Right lobe of liver (tissue), 6 donors: Measurements from ENCODE around the gene STK32B. TPM values are rescaled to one million over a fixed set of nuclear protein-coding genes. Genes with fewer than 3 reads are reported as not detected.

Source experiments
- ATAC-seq, 4 donors: fragments of 200-7000 bp; cut with Tn5 transposase; one replicate each; pipeline ENCODE4 v1.9.1; 2020; ENCODE audit warnings: mild to moderate bottlenecking in 4 of 4, moderate library complexity in 4 of 4
- DNase-seq, 3 donors: peaks; one replicate each; pipeline ENCODE4 v3.0.0-alpha.2; 2020
- H3K27ac ChIP-seq, 3 donors: fragments of 200-600 bp; one replicate each; pipeline ENCODE4 v1.8.0; 2022
- H3K27me3 ChIP-seq, 2 donors: fragments of 200-600 bp; one replicate each; pipeline ENCODE4 v1.8.0; 2022
- H3K36me3 ChIP-seq, 4 donors: fragments of 200-600 bp; sonication (generic) in 1 of 4; one replicate each; pipeline versions ENCODE4 v1.5.1 to v1.8.0; 2017 to 2022; ENCODE audit warnings: control low read depth in 1 of 4
- H3K4me1 ChIP-seq, 4 donors: fragments of 200-600 bp; sonication (generic) in 1 of 4; one replicate each; pipeline versions ENCODE4 v1.5.1 to v1.8.0; 2017 to 2022; ENCODE audit warnings: control low read depth in 1 of 4
- H3K4me3 ChIP-seq, 3 donors: fragments of 200-600 bp; one replicate each; pipeline ENCODE4 v1.8.0; 2022
- H3K9me3 ChIP-seq, 4 donors: fragments of 200-600 bp; sonication (generic) in 1 of 4; one replicate each; pipeline versions ENCODE4 v1.5.1 to v1.8.0; 2017 to 2022; ENCODE audit warnings: control low read depth in 1 of 4
- CTCF ChIP-seq, 4 donors: fragments of 200-600 bp in 3 of 4; fragments of 450-650 bp in 1 of 4; IDR thresholded peaks; one replicate each; pipeline versions ENCODE4 v1.5.1 to v1.8.0; 2016 to 2022; ENCODE audit warnings: antibody characterized with exemption in 4 of 4, mild to moderate bottlenecking in 2 of 4
- POLR2A ChIP-seq: fragments of 450-650 bp; IDR thresholded peaks from one replicate; pipeline ENCODE4 v1.6.1; 2017; ENCODE audit warnings: antibody characterized with exemption, mild to moderate bottlenecking
- WGBS: methylation state at CpG from one replicate; pipeline ENCODE4 v1.1.6; 2018; ENCODE audit warnings: low coverage, low lambda C conversion rate; ENCODE audit not compliant: insufficient coverage; ENCODE audit errors: missing lambda C conversion rate; 5-methylcytosine and 5-hydroxymethylcytosine counted together
- intact Hi-C, 2 donors: fragments of 100-400 bp; cut with DNase I; formaldehyde crosslinking; loops; one replicate each; pipeline versions ENCODE4 v1.11.2 to v1.14.1; 2022
- total RNA-seq, 6 experiments: library from RNA; depleted of rRNA in 2 of 6; stranded (reverse); fragments of >200 nt in 2 of 6; fragmentation: NEBNext Ultra II Directional in 3 of 6; extraction: Animal tissue kit (Norgen Biotek cat#: 25700) in 3 of 6; gene quantifications; one replicate each; pipeline versions ENCODE4 v1.1.0 to v1.2.4, GENCODE V29; 2016 to 2023
- donor health status: DM: no; HTN: yes; CAD: no.
- donor health status: DM: no; HTN: no; CAD: no.
- donor health status: DM: no; HTN: no; CAD: no.
- donor health status: DM: no; HTN: yes; CAD: no.
- donor health status: DM: no; HTN: yes; CAD: no.

The STK32B gene
- total RNA-seq, 6 experiments from 2014 or later, result 0.05 to 0.07 TPM; not detected in 4

GRCh38 chr4:5463936-5464650 lies 412.8 kb downstream of the STK32B start:
- Histone ChIP-seq H3K4me3 (no peak overlapping the region), H3K9me3 (no peaks in the 10 kb centered on the region), H3K36me3 (no peaks in the 10 kb centered on the region), H3K27ac (no peak overlapping the region), H3K27me3 (no peaks in the 10 kb centered on the region), H3K4me1 (no peaks in the 10 kb centered on the region)
- no peak for ATAC-seq
- 70% methylated on average over 6 of the region's 15 CpGs for WGBS
- intact Hi-C loops, result no loop called here
- no peak for DNase-seq
- TF ChIP-seq CTCF (IDR thresholded peaks at IDR 0.05) (no peak), POLR2A (no peak)

GRCh38 chr4:5465529-5465928 lies 414.2 kb downstream of the STK32B start:
- Histone ChIP-seq H3K27ac (no peak overlapping the region), H3K27me3 (no peaks in the 10 kb centered on the region), H3K9me3 (no peaks in the 10 kb centered on the region), H3K36me3 (no peaks in the 10 kb centered on the region), H3K4me3 (no peak overlapping the region), H3K4me1 (no peaks in the 10 kb centered on the region)
- no peak for TF ChIP-seq POLR2A
- no peak for TF ChIP-seq CTCF (IDR thresholded peaks at IDR 0.05)
- no peak for ATAC-seq
- intact Hi-C loops, result no loop called here
- 74% methylated on average over 4 of the region's 4 CpGs for WGBS
- DNase-seq, result no peak

- Histone ChIP-seq H3K9me3 (no peaks in the 10 kb centered on the region), H3K36me3 (no peaks in the 10 kb centered on the region), H3K27me3 (no peaks in the 10 kb centered on the region), H3K4me3 (no peak overlapping the region), H3K27ac (no peak overlapping the region), H3K4me1 (no peaks in the 10 kb centered on the region)
- ATAC-seq (no peak), DNase-seq (no peak)
- intact Hi-C loops, result no loop called here
- WGBS, result 58% methylated on average over 6 of the region's 9 CpGs
- TF ChIP-seq CTCF (IDR thresholded peaks at IDR 0.05), result no peak
- TF ChIP-seq POLR2A, result no peak
Measured at GRCh38 chr4:5465956-5466355, 414.7 kb downstream of the STK32B start.

- intact Hi-C loops, result no loop called here
- ATAC-seq, result no peak
- Histone ChIP-seq H3K4me1 (no peaks in the 10 kb centered on the region), H3K27ac (no peak overlapping the region), H3K36me3 (no peaks in the 10 kb centered on the region), H3K9me3 (no peaks in the 10 kb centered on the region), H3K27me3 (no peaks in the 10 kb centered on the region), H3K4me3 (no peak overlapping the region)
- TF ChIP-seq POLR2A (no peak), CTCF (IDR thresholded peaks at IDR 0.05) (no peak)
- no peak for DNase-seq
- WGBS, result no CpG with 5 or more reads among the region's 13 CpGs
Measured at GRCh38 chr4:5467111-5467510, 415.8 kb downstream of the STK32B start.
